K562 (cell line): ENCODE measurements around the gene FBXO46. TPM values are rescaled to one million over a fixed set of nuclear protein-coding genes. Genes with fewer than 3 reads are reported as not detected.

Experiments used
- BRD9 ChIP-seq: fragments of 450-650 bp; IDR thresholded peaks from 2 replicates; pipeline ENCODE4 v1.6.1; 2018; ENCODE audit warnings: low read depth; ENCODE audit not compliant: partially characterized antibody
- COPS2 ChIP-seq: fragments of 450-650 bp; conservative IDR thresholded peaks from 2 replicates; pipeline ENCODE4 v1.6.1; 2016; ENCODE audit warnings: mild to moderate bottlenecking, moderate library complexity
- GTF2E2 ChIP-seq: fragments of 200-800 bp; sonication (Bioruptor generic); IDR thresholded peaks from 2 replicates; pipeline ENCODE4 v1.6.1; 2016; ENCODE audit warnings: missing genetic modification characterization, missing compliant biosample characterization
- HCFC1 ChIP-seq: IDR thresholded peaks from 2 replicates; pipeline ENCODE4 v1.6.1; 2012; ENCODE audit warnings: low read depth, low read length, improper control_type of control experiment
- HES1 ChIP-seq: fragments of 450-650 bp; IDR thresholded peaks from 2 replicates; pipeline ENCODE4 v1.6.1; 2016; ENCODE audit warnings: low read depth, mild to moderate bottlenecking, moderate library complexity
- HEY1 ChIP-seq: fragments of 250-450 bp; sonication (Bioruptor Pico); IDR thresholded peaks from 2 replicates; pipeline ENCODE4 v1.5.0; 2020; ENCODE audit warnings: mild to moderate bottlenecking, moderate library complexity, borderline replicate concordance
- HMGXB4 ChIP-seq: sonication (generic); formaldehyde crosslinking; IDR thresholded peaks from 2 replicates; pipeline ENCODE4 v1.8.1; 2023; ENCODE audit warnings: mild to moderate bottlenecking, missing genetic modification reagents
- IRF1 ChIP-seq: sonication (generic); formaldehyde crosslinking; IDR thresholded peaks from 2 replicates; pipeline ENCODE4 v1.8.0; 2022; ENCODE audit warnings: missing genetic modification reagents, mild to moderate bottlenecking, borderline replicate concordance
- KDM1A ChIP-seq, 2 experiments: fragments of 450-650 bp; IDR thresholded peaks; 2 replicates each; pipeline ENCODE4 v1.6.1; 2016; ENCODE audit warnings: mild to moderate bottlenecking in 2 of 2
- MECOM ChIP-seq: fragments of 250-450 bp; sonication (Bioruptor Pico); IDR thresholded peaks from 2 replicates; pipeline ENCODE4 v1.8.0; 2022; ENCODE audit warnings: inconsistent platforms
- MLLT1 ChIP-seq, 2 experiments: fragments of 450-650 bp; IDR thresholded peaks; 2 replicates each; pipeline ENCODE4 v1.6.1; 2016
- MYC ChIP-seq, 2 experiments: fragments of 250-450 bp in 1 of 2; sonication (Bioruptor Pico) in 1 of 2; IDR thresholded peaks; 2 replicates each; pipeline versions ENCODE4 v1.5.1 to v1.6.1; 2012 to 2021; ENCODE audit warnings: low read depth in 2 of 2, borderline replicate concordance in 1 of 2, improper control_type of control experiment in 1 of 2, low read length in 1 of 2, mild to moderate bottlenecking in 1 of 2, moderate library complexity in 1 of 2
- NKRF ChIP-seq: fragments of 450-650 bp; IDR thresholded peaks from 2 replicates; pipeline ENCODE4 v1.6.1; 2016; ENCODE audit warnings: borderline replicate concordance
- OTX1 ChIP-seq: fragments of 450-650 bp; formaldehyde crosslinking; IDR thresholded peaks from 2 replicates; pipeline ENCODE4 v1.4.0; 2022; ENCODE audit warnings: mild to moderate bottlenecking
- PREB ChIP-seq: sonication (generic); formaldehyde crosslinking; IDR thresholded peaks from 2 replicates; pipeline ENCODE4 v1.8.1; 2023; ENCODE audit warnings: mild to moderate bottlenecking, missing genetic modification reagents
- SOX6 ChIP-seq: fragments of 450-650 bp; IDR thresholded peaks from 2 replicates; pipeline ENCODE4 v1.6.1; 2014; ENCODE audit warnings: mild to moderate bottlenecking
- ZNF445 ChIP-seq: fragments of 250-450 bp; sonication (Bioruptor Pico); IDR thresholded peaks from 2 replicates; pipeline ENCODE4 v1.4.0; 2020; ENCODE audit warnings: low read depth, mild to moderate bottlenecking, moderate library complexity
- ZNF75A ChIP-seq: fragments of 450-650 bp; formaldehyde crosslinking; IDR thresholded peaks from 2 replicates; pipeline ENCODE4 v1.4.0; 2020; ENCODE audit warnings: mild to moderate bottlenecking
- polyA plus RNA-seq, 8 experiments: library from polyadenylated mRNA; depleted of rRNA in 4 of 8; stranded (reverse) in 5 of 8; unstranded in 3 of 8; fragments of >200 nt; fragmentation: Nextera tagmentation in 2 of 8; fragmentation: Illumina TruSeq in 1 of 8; extraction: Ambion mirVana in 2 of 8; extraction: Trizol in 1 of 8; gene quantifications; 2 replicates each; pipeline versions ENCODE4 v1.2.1 to v1.2.3, GENCODE V29; 2011 to 2014; ENCODE audit warnings: inconsistent platforms in 1 of 8, missing spikeins in 1 of 8
- total RNA-seq, 7 experiments: library from RNA; depleted of rRNA in 6 of 7; stranded (reverse); fragments of >200 nt in 6 of 7; fragmentation: Illumina TruSeq in 2 of 7; extraction: Trizol in 2 of 7; gene quantifications; 2 replicates each; pipeline versions ENCODE4 v1.2.1 to v1.2.3, GENCODE V29; 2011 to 2021; ENCODE audit warnings: low replicate concordance in 1 of 7

FBXO46 gene
- total and polyA plus RNA-seq, 9 of the 15 experiments (the other 6 are each of a cell fraction or from before 2014, with no cell fraction given), result 1.5 to 36.1 (median 7.3) TPM

GRCh38 chr19:45716359-45717130 lies 14.2 kb downstream of the FBXO46 start (continued):
- TF ChIP-seq ZNF445 (CRISPR knock-in tag) (0 out of 2 replicates have a peak, but pooled peaks have one; percentile 43), BRD9 (peak; percentile 31), MECOM (CRISPR knock-in tag) (0 out of 2 replicates have a peak, but pooled peaks have one; percentile 26), SOX6 (0 out of 2 replicates have a peak, but pooled peaks have one; percentile 8), GTF2E2 (tag) (0 out of 2 replicates have a peak, but pooled peaks have one; percentile 80), IRF1 (CRISPR knock-in tag) (no peak), NKRF (peak; percentile 47; the same call in 1 of the 2 replicates), MLLT1 (IDR thresholded peaks at IDR 0.05) (peak; percentile 70 to 78), HMGXB4 (CRISPR knock-in tag) (peak; percentile 23; the same call in 1 of the 2 replicates), PREB (no peak), HCFC1 (no peak), HES1 (peak; percentile 36; the same call in 1 of the 2 replicates), KDM1A (IDR thresholded peaks at IDR 0.05) (peak; percentile 52 to 65; a peak in 3 of 4 replicates), COPS2 (no peak), HEY1 (no peak), ZNF75A (CRISPR knock-in tag) (no peak), OTX1 (CRISPR knock-in tag) (peak; percentile 82; the same call in 1 of the 2 replicates), MYC (IDR thresholded peaks at IDR 0.05; ENCODE audit: low read depth, low read length) (peak; percentile 64), MYC (CRISPR knock-in tag; IDR thresholded peaks at IDR 0.05; ENCODE audit: borderline replicate concordance, low read depth) (peak; percentile 46; the same call in 1 of the 2 replicates)
